SK-N-SH (cell line): Measurements from ENCODE around the gene FRMD4B. TPM values are rescaled to one million over a fixed set of nuclear protein-coding genes. Genes with fewer than 3 reads are reported as not detected.

ENCODE experiments used
- CTCF ChIA-PET: fragments of 300-600, 350-600 bp; formaldehyde crosslinking; extraction: SDS; loops from one replicate; lab custom pipeline; 2021; lab: Yijun Ruan, JAX
- POLR2A ChIA-PET: fragments of 350-600 bp; sonication (Branson Sonifier 250); formaldehyde crosslinking; extraction: SDS; loops from one replicate; lab custom pipeline; 2020; ENCODE audit warnings: antibody characterized with exemption, inconsistent platforms; lab: Yijun Ruan, JAX
- DNase-seq: peaks from one replicate; pipeline ENCODE4 v3.0.0; 2012
- H2AFZ ChIP-seq: fragments of 200-600 bp; sonication (generic); 2 replicates; pipeline ENCODE4 v1.8.1; 2016; ENCODE audit warnings: antibody characterized with exemption, mild to moderate bottlenecking, low read depth
- H3F3A ChIP-seq: fragments of 200-600 bp; sonication (generic); replicated peaks from 2 replicates; pipeline ENCODE3; 2016; ENCODE audit warnings: antibody characterized with exemption, mild to moderate bottlenecking; ENCODE audit not compliant: insufficient read depth
- H3K27ac ChIP-seq, 2 experiments: fragments of 200-500 bp in 1 of 2; fragments of 200-600 bp in 1 of 2; sonication (Bioruptor generic) in 1 of 2; sonication (generic), shearing (Covaris generic) in 1 of 2; 2 replicates each; pipeline versions ENCODE4 v1.5.1 to v1.6.1; 2014 to 2016; ENCODE audit warnings: low read depth in 2 of 2, inconsistent platforms in 1 of 2, low read length in 1 of 2, mild to moderate bottlenecking in 1 of 2, mixed read lengths in 1 of 2
- H3K27me3 ChIP-seq: fragments of 200-600 bp; sonication (generic), shearing (Covaris generic); 2 replicates; pipeline ENCODE4 v1.6.1; 2016; ENCODE audit warnings: mixed run types; ENCODE audit not compliant: insufficient read depth
- H3K36me3 ChIP-seq, 2 experiments: fragments of 200-500 bp in 1 of 2; fragments of 200-600 bp in 1 of 2; sonication (Bioruptor generic) in 1 of 2; sonication (generic) in 1 of 2; replicated peaks in 1 of 2; 2 replicates each; pipeline versions ENCODE3 to v1.5.1; 2014 to 2016; ENCODE audit warnings: low read length in 1 of 2, mild to moderate bottlenecking in 1 of 2; ENCODE audit not compliant: insufficient read depth in 2 of 2, control insufficient read depth in 1 of 2
- H3K4me1 ChIP-seq, 2 experiments: fragments of 200-500 bp in 1 of 2; fragments of 200-600 bp in 1 of 2; sonication (Bioruptor generic) in 1 of 2; sonication (generic), shearing (Covaris generic) in 1 of 2; 2 replicates each; pipeline versions ENCODE4 v1.5.1 to v1.6.1; 2014 to 2016; ENCODE audit warnings: low read depth in 1 of 2, low read length in 1 of 2, mixed run types in 1 of 2; ENCODE audit not compliant: insufficient read depth in 2 of 2, control insufficient read depth in 1 of 2
- H3K4me2 ChIP-seq: fragments of 200-600 bp; sonication (generic), shearing (Covaris generic); 2 replicates; pipeline ENCODE4 v1.6.1; 2017; ENCODE audit warnings: mixed run types
- H3K4me3 ChIP-seq, 2 experiments: fragments of 200-500 bp in 1 of 2; fragments of 200-600 bp in 1 of 2; sonication (Bioruptor generic) in 1 of 2; sonication (generic), shearing (Covaris generic) in 1 of 2; 2 replicates each; pipeline versions ENCODE4 v1.5.1 to v1.8.1; 2014 to 2016; ENCODE audit warnings: low read depth in 2 of 2, inconsistent platforms in 1 of 2, low read length in 1 of 2, mild to moderate bottlenecking in 1 of 2, mixed read lengths in 1 of 2, moderate library complexity in 1 of 2
- H3K79me2 ChIP-seq: fragments of 200-600 bp; sonication (generic); 2 replicates; pipeline ENCODE4 v1.8.1; 2017; ENCODE audit warnings: mild to moderate bottlenecking; ENCODE audit not compliant: insufficient read depth
- H3K9ac ChIP-seq: fragments of 200-600 bp; sonication (generic); 2 replicates; pipeline ENCODE4 v1.6.1; 2017; ENCODE audit warnings: mixed run types
- H3K9me2 ChIP-seq: fragments of 200-600 bp; sonication (generic); 2 replicates; pipeline ENCODE4 v1.6.1; 2017; ENCODE audit warnings: mixed run types
- H3K9me3 ChIP-seq: fragments of 200-600 bp; sonication (generic); 2 replicates; pipeline ENCODE4 v1.6.1; 2017; ENCODE audit warnings: mixed run types, mild to moderate bottlenecking, moderate library complexity
- H4K20me1 ChIP-seq: fragments of 200-600 bp; sonication (generic); 2 replicates; pipeline ENCODE4 v1.6.1; 2017; ENCODE audit warnings: mild to moderate bottlenecking, mixed run types; ENCODE audit not compliant: insufficient read depth
- ELF1 ChIP-seq: IDR thresholded peaks from 2 replicates; pipeline ENCODE4 v1.4.0; 2012
- EZH2phosphoT487 ChIP-seq: fragments of 200-600 bp; sonication (generic); IDR thresholded peaks from 2 replicates; pipeline ENCODE4 v1.6.1; 2017; ENCODE audit warnings: low read depth, mixed run types, mild to moderate bottlenecking, antibody characterized with exemption, moderate library complexity, borderline replicate concordance
- FOXJ3 ChIP-seq: sonication (generic); formaldehyde crosslinking; IDR thresholded peaks from 2 replicates; pipeline ENCODE4 v1.5.1; 2020; ENCODE audit warnings: mild to moderate bottlenecking, missing genetic modification reagents
- FOXM1 ChIP-seq: IDR thresholded peaks from 2 replicates; pipeline ENCODE4 v1.4.0; 2012; ENCODE audit warnings: low read depth, mild to moderate bottlenecking
- GATA2 ChIP-seq: sonication (generic); formaldehyde crosslinking; IDR thresholded peaks from 2 replicates; pipeline ENCODE4 v1.5.0; 2020; ENCODE audit warnings: mild to moderate bottlenecking, missing genetic modification reagents
- IRF3 ChIP-seq: fragments of 150-350 bp; IDR thresholded peaks from 2 replicates; pipeline ENCODE4 v1.6.1; 2016; ENCODE audit warnings: mild to moderate bottlenecking, low read depth, low read length
- JUND ChIP-seq: IDR thresholded peaks from 2 replicates; pipeline ENCODE4 v1.4.0; 2012
- MAX ChIP-seq: IDR thresholded peaks from 2 replicates; pipeline ENCODE4 v1.4.0; 2012; ENCODE audit warnings: low read depth
- MEF2A ChIP-seq: IDR thresholded peaks from 2 replicates; pipeline ENCODE4 v1.4.0; 2012; ENCODE audit warnings: low read depth, borderline replicate concordance
- MXI1 ChIP-seq: IDR thresholded peaks from 2 replicates; pipeline ENCODE4 v1.6.1; 2012; ENCODE audit warnings: mild to moderate bottlenecking, low read depth, low read length, improper control_type of control experiment
- NFIC ChIP-seq: IDR thresholded peaks from 2 replicates; pipeline ENCODE4 v1.4.0; 2012; ENCODE audit warnings: borderline replicate concordance
- RCOR1 ChIP-seq: fragments of 150-350 bp; IDR thresholded peaks from 2 replicates; pipeline ENCODE4 v1.6.1; 2017; ENCODE audit warnings: antibody characterized with exemption, low read length
- RFX5 ChIP-seq: IDR thresholded peaks from 2 replicates; pipeline ENCODE4 v1.6.1; 2012; ENCODE audit warnings: mild to moderate bottlenecking, improper control_type of control experiment, low read length
- RXRA ChIP-seq: IDR thresholded peaks from 2 replicates; pipeline ENCODE4 v1.4.0; 2012; ENCODE audit warnings: low read depth, mild to moderate bottlenecking, borderline replicate concordance
- SMC3 ChIP-seq: IDR thresholded peaks from 2 replicates; pipeline ENCODE4 v1.6.1; 2012; ENCODE audit warnings: low read depth, low read length, improper control_type of control experiment
- TEAD4 ChIP-seq: IDR thresholded peaks from 2 replicates; pipeline ENCODE4 v1.4.0; 2012; ENCODE audit warnings: mild to moderate bottlenecking, borderline replicate concordance; ENCODE audit not compliant: insufficient read depth
- USF1 ChIP-seq: IDR thresholded peaks from 2 replicates; pipeline ENCODE4 v1.4.0; 2012; ENCODE audit warnings: low read depth, borderline replicate concordance
- YY1 ChIP-seq: IDR thresholded peaks from 2 replicates; pipeline ENCODE4 v1.4.0; 2012; ENCODE audit warnings: low read depth, mild to moderate bottlenecking
- WGBS: methylation state at CpG from one replicate; pipeline ENCODE4 v1.1.6; 2017; ENCODE audit warnings: low lambda C conversion rate; 5-methylcytosine and 5-hydroxymethylcytosine counted together
- polyA plus RNA-seq, 3 experiments: library from polyadenylated mRNA; depleted of rRNA; stranded (reverse); fragments of >200 nt; gene quantifications; 2 replicates each; pipeline ENCODE4 v1.2.3, GENCODE V29; 2012
- TF ChIP-seq, protein P1 (sequence below): IDR thresholded peaks from 2 replicates; pipeline ENCODE4 v1.6.1; 2012; ENCODE audit warnings: mild to moderate bottlenecking, low read depth, low read length, moderate library complexity

FRMD4B gene
- polyA plus RNA-seq, 1 of the 3 experiments (the other 2 are of a cell fraction): 0.53 TPM

DNA sequence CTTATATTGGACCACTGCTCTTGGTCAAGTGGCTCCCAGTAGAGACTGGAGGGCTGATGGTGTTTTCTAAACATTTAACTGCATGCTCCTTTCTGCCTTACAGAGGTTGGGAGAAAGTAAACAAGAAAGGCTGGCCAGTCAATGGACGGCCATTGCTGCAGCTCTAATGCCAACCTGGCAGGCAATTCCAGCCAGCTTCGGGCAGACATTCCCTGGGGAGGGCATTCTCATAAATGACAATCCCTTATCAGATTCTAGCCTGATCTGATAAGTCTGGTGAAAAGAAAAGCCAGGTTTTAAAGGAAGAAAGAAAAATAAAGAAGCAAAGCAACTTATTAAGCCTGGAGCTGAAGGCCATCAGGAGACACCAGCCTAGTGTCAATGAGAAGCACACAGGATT lies 60.7 kb downstream of the FRMD4B start:
- no peak overlapping the region for H3K9ac ChIP-seq
- H3K9me3 ChIP-seq: no peaks in the 10 kb centered on the region
- no peaks in the 10 kb centered on the region for H3K36me3 ChIP-seq
- peaks cover 0 to 17% of the 10 kb centered on the region in 2 experiments; a peak in 2 of 4 replicates for H3K4me1 ChIP-seq
- no peaks in the 10 kb centered on the region for H3K27me3 ChIP-seq
- POLR2A ChIA-PET: no interaction called here
- CTCF ChIA-PET: interaction anchor here (0.6 to 1.7 kb wide), 4 partner anchors 18 to 165 kb away, joined by 4 to 8 read pairs (median 4); no protein-coding TSS in a partner anchor
- no peak overlapping the region for H3K4me2 ChIP-seq
- TF ChIP-seq IRF3 (no peak), RCOR1 (no peak), TEAD4 (no peak), EZH2phosphoT487 (no peak), NFIC (no peak), MXI1 (no peak), MEF2A (no peak), ELF1 (no peak), RXRA (no peak), USF1 (no peak), YY1 (no peak), JUND (no peak), MAX (no peak), RFX5 (no peak), FOXM1 (no peak), GATA2 (CRISPR knock-in tag) (no peak), FOXJ3 (no peak), SMC3 (no peak)
- TF ChIP-seq, protein P1, sequence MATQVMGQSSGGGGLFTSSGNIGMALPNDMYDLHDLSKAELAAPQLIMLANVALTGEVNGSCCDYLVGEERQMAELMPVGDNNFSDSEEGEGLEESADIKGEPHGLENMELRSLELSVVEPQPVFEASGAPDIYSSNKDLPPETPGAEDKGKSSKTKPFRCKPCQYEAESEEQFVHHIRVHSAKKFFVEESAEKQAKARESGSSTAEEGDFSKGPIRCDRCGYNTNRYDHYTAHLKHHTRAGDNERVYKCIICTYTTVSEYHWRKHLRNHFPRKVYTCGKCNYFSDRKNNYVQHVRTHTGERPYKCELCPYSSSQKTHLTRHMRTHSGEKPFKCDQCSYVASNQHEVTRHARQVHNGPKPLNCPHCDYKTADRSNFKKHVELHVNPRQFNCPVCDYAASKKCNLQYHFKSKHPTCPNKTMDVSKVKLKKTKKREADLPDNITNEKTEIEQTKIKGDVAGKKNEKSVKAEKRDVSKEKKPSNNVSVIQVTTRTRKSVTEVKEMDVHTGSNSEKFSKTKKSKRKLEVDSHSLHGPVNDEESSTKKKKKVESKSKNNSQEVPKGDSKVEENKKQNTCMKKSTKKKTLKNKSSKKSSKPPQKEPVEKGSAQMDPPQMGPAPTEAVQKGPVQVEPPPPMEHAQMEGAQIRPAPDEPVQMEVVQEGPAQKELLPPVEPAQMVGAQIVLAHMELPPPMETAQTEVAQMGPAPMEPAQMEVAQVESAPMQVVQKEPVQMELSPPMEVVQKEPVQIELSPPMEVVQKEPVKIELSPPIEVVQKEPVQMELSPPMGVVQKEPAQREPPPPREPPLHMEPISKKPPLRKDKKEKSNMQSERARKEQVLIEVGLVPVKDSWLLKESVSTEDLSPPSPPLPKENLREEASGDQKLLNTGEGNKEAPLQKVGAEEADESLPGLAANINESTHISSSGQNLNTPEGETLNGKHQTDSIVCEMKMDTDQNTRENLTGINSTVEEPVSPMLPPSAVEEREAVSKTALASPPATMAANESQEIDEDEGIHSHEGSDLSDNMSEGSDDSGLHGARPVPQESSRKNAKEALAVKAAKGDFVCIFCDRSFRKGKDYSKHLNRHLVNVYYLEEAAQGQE: no peak
- H2AFZ ChIP-seq: no peak overlapping the region
- peaks cover 5% of the 10 kb centered on the region for H3F3A ChIP-seq
- H3K9me2 ChIP-seq: no peaks in the 10 kb centered on the region
- H3K27ac ChIP-seq: no peak overlapping the region
- no peak for DNase-seq
- H4K20me1 ChIP-seq: no peaks in the 10 kb centered on the region
- no peak overlapping the region for H3K4me3 ChIP-seq
- 88% methylated on average over 2 of the region's 2 CpGs for WGBS
- no peaks in the 10 kb centered on the region for H3K79me2 ChIP-seq
